ENCODE results near the gene OGG1. TPM values are rescaled to one million over a fixed set of nuclear protein-coding genes. Genes with fewer than 3 reads are reported as not detected.

OGG1 gene
- total and polyA plus RNA-seq, 9 of the 15 experiments (the other 6 are each of a cell fraction or from before 2014, with no cell fraction given), result 6.6 to 33.0 (median 24.4) TPM

DNA sequence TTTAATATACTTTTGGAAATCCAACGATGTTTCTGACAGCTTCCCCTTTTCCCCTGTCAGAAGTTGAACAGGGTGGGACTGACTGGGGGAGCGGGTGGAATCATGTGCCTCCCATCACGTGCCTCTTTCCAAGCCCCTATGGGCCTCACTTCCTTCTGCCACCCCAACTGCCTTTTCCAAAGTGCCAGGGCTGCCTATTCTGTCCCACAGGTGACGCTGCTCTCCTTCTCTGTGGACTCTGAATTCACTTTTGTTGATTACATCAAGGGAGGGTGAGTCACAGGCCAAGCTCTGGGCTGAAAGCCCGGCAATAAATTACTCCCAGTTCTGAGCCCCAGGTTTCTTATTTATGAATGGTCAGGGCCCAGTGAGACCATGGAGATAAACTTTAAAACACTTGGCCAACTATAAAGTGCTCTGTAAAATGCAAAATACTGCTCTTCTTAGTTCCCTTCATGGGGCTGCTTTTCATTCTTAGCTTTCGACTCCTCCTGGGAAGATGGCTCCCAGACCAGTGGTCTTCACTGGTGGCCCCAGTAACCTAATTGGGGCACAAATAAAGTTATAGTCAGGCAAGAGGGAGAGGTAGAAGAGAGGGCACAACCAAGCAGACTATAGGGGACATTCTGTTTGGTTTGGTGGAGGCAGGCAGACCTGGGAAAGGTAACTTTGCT, 33.9 kb upstream of the OGG1 start (continued):
- TF ChIP-seq TAF7 (tag; IDR thresholded peaks at IDR 0.05) (no peak), NFRKB (IDR thresholded peaks at IDR 0.05; ENCODE audit: low read depth) (no peak), FUS (optimal IDR thresholded peaks at IDR 0.05; ENCODE audit: low read depth, low read length) (no peak), CSDE1 (IDR thresholded peaks at IDR 0.05) (no peak), ZNF224 (CRISPR knock-in tag; IDR thresholded peaks at IDR 0.05) (no peak), ZNF174 (CRISPR knock-in tag; IDR thresholded peaks at IDR 0.05) (no peak), ZNF764 (CRISPR knock-in tag; IDR thresholded peaks at IDR 0.05; ENCODE audit: low read depth) (no peak), FOXJ3 (CRISPR knock-in tag; IDR thresholded peaks at IDR 0.05) (no peak), ARID3B (CRISPR knock-in tag; IDR thresholded peaks at IDR 0.05; ENCODE audit: borderline replicate concordance) (no peak), ZNF232 (CRISPR knock-in tag; IDR thresholded peaks at IDR 0.05) (no peak), WHSC1 (IDR thresholded peaks at IDR 0.05; ENCODE audit: low read length) (no peak), TSHZ1 (CRISPR knock-in tag; IDR thresholded peaks at IDR 0.05) (no peak), ZNF785 (CRISPR knock-in tag; IDR thresholded peaks at IDR 0.05) (no peak), HLTF (IDR thresholded peaks at IDR 0.05) (no peak), ELF2 (CRISPR knock-in tag; IDR thresholded peaks at IDR 0.05) (no peak; the same call in 1 of the 2 replicates), SMARCB1 (IDR thresholded peaks at IDR 0.05; ENCODE audit: insufficient read length, low read depth) (no peak), NFIX (CRISPR knock-in tag; IDR thresholded peaks at IDR 0.05; ENCODE audit: low read depth) (no peak), ADNP (tag; IDR thresholded peaks at IDR 0.05) (peak; percentile 48), SRSF7 (optimal IDR thresholded peaks at IDR 0.05; ENCODE audit: low read depth, low read length) (no peak), ZFP36 (IDR thresholded peaks at IDR 0.05; ENCODE audit: low read depth, low read length, partially characterized antibody) (peak; percentile 6), ETS2 (tag; IDR thresholded peaks at IDR 0.05; ENCODE audit: borderline replicate concordance, poor library complexity, severe bottlenecking) (no peak), ARNT (IDR thresholded peaks at IDR 0.05) (peak in 1 of 2 experiments; percentile 78; a peak in 2 of 4 replicates), MCM5 (IDR thresholded peaks at IDR 0.05; ENCODE audit: low read depth) (no peak)
- TF ChIP-seq, protein P1, sequence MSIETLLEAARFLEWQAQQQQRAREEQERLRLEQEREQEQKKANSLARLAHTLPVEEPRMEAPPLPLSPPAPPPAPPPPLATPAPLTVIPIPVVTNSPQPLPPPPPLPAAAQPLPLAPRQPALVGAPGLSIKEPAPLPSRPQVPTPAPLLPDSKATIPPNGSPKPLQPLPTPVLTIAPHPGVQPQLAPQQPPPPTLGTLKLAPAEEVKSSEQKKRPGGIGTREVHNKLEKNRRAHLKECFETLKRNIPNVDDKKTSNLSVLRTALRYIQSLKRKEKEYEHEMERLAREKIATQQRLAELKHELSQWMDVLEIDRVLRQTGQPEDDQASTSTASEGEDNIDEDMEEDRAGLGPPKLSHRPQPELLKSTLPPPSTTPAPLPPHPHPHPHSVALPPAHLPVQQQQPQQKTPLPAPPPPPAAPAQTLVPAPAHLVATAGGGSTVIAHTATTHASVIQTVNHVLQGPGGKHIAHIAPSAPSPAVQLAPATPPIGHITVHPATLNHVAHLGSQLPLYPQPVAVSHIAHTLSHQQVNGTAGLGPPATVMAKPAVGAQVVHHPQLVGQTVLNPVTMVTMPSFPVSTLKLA (conservative IDR thresholded peaks at IDR 0.05), result peak; percentile 79 to 82
